A673 (cell line): Measurements from ENCODE around the gene HOMER1.

ENCODE experiments used
- EZH2 ChIP-seq: fragments of 200-600 bp; sonication (generic); IDR thresholded peaks from 2 replicates; pipeline ENCODE4 v1.6.1; 2017; ENCODE audit warnings: borderline replicate concordance, low read depth, mild to moderate bottlenecking, mixed read lengths, antibody characterized with exemption, low read length; ENCODE audit not compliant: poor library complexity, severe bottlenecking
- TF ChIP-seq, protein P1 (sequence below): fragments of 300-800, 200-600 bp; sonication (generic); conservative IDR thresholded peaks from 2 replicates; pipeline ENCODE4 v1.5.1; 2017; ENCODE audit warnings: low read depth, mild to moderate bottlenecking, antibody characterized with exemption, low read length, moderate library complexity, mixed read lengths

DNA sequence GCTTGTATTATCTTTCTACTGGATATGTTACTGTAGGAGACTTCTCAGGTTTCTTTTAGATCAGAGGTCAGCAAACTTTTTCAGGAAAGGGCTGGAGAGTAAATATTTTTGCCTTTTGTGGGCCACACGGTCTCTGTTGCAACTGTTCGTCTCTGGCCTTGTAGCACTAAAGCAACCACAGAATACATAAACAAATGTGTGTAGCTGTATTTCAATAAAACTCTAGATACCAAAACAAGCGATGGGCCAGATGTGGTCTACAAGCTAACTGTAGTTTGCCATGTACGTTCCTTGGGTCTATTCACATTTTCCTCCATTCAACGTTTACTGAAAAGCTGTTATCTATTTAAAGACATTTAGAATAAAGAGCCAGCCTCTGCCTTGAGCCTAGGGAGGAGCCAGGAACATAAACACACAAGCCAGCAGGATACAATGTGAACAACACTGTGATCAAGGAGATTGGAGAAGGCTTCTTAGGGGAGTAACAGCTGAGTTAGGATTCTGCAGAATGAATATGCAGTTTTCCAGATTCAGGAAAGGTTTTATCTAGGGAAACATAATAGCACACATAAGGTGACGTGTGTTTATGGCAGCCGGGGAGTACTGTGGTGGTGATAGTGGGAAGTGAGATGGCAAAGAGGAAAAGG is 33.0 kb upstream of the HOMER1 start:
- TF ChIP-seq, protein P1, sequence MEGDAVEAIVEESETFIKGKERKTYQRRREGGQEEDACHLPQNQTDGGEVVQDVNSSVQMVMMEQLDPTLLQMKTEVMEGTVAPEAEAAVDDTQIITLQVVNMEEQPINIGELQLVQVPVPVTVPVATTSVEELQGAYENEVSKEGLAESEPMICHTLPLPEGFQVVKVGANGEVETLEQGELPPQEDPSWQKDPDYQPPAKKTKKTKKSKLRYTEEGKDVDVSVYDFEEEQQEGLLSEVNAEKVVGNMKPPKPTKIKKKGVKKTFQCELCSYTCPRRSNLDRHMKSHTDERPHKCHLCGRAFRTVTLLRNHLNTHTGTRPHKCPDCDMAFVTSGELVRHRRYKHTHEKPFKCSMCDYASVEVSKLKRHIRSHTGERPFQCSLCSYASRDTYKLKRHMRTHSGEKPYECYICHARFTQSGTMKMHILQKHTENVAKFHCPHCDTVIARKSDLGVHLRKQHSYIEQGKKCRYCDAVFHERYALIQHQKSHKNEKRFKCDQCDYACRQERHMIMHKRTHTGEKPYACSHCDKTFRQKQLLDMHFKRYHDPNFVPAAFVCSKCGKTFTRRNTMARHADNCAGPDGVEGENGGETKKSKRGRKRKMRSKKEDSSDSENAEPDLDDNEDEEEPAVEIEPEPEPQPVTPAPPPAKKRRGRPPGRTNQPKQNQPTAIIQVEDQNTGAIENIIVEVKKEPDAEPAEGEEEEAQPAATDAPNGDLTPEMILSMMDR: no peak
- no peak for TF ChIP-seq EZH2
